Panc1 (cell line): Measurements from ENCODE around the gene FBP1. TPM values are rescaled to one million over a fixed set of nuclear protein-coding genes. Genes with fewer than 3 reads are reported as not detected.

ENCODE experiments used
- ATAC-seq: fragments of 200-7000 bp; cut with Tn5 transposase; 2 replicates; pipeline ENCODE4 v1.9.1; 2020; ENCODE audit warnings: mild to moderate bottlenecking, moderate library complexity
- BruUV-seq: library from RNA; stranded (reverse); fragments of 400-500 nt; replicated peaks from 2 replicates; lab custom pipeline; 2021; lab: Mats Ljungman, UMichigan
- CTCF ChIA-PET: fragments of 300-600 bp; sonication (Branson Sonifier 250); formaldehyde crosslinking; loops from one replicate; lab custom pipeline; 2022; ENCODE audit warnings: antibody characterized with exemption; lab: Charles Lee
- POLR2A ChIA-PET: fragments of 300-600 bp; sonication (Branson Sonifier 250); formaldehyde crosslinking; loops from one replicate; lab custom pipeline; 2022; ENCODE audit warnings: antibody characterized with exemption; lab: Charles Lee
- DNase-seq: peaks from one replicate; pipeline ENCODE4 v3.0.0-alpha.2; 2010; ENCODE audit warnings: low read depth, low spot score
- H3K27ac ChIP-seq: 2 replicates; pipeline ENCODE4 v1.5.1; 2011; ENCODE audit warnings: mild to moderate bottlenecking, low read length, inconsistent platforms
- H3K27me3 ChIP-seq: fragments of 200-500 bp; sonication (Bioruptor generic); 2 replicates; pipeline ENCODE4 v1.6.0; 2014; ENCODE audit warnings: low read length, inconsistent platforms; ENCODE audit not compliant: control insufficient read depth, insufficient read depth
- H3K36me3 ChIP-seq: fragments of 200-500 bp; sonication (Bioruptor generic); 2 replicates; pipeline ENCODE4 v1.5.1; 2014; ENCODE audit warnings: inconsistent platforms, mild to moderate bottlenecking, low read length, moderate library complexity; ENCODE audit not compliant: control insufficient read depth, insufficient read depth
- H3K4me1 ChIP-seq: 2 replicates; pipeline ENCODE4 v1.5.1; 2011; ENCODE audit warnings: inconsistent platforms, mild to moderate bottlenecking, low read length, moderate library complexity; ENCODE audit not compliant: control insufficient read depth, insufficient read depth
- H3K4me3 ChIP-seq, 2 experiments: 2 replicates each; pipeline ENCODE4 v1.5.1; 2011 to 2012; ENCODE audit warnings: low read depth in 2 of 2, low read length in 2 of 2, mild to moderate bottlenecking in 2 of 2, inconsistent platforms in 1 of 2, moderate library complexity in 1 of 2
- H3K9me3 ChIP-seq: fragments of 200-500 bp; sonication (Bioruptor generic); 2 replicates; pipeline ENCODE4 v1.5.1; 2014; ENCODE audit warnings: low read depth, mild to moderate bottlenecking, inconsistent platforms, low read length, moderate library complexity; ENCODE audit not compliant: control insufficient read depth, insufficient read depth
- POLR2AphosphoS5 ChIP-seq: IDR thresholded peaks from 2 replicates; pipeline ENCODE4 v1.6.1; 2012; ENCODE audit warnings: mild to moderate bottlenecking, low read depth, low read length, moderate library complexity
- REST ChIP-seq, 2 experiments: IDR thresholded peaks; 2 replicates each; pipeline ENCODE4 v1.6.1; 2011 to 2012; ENCODE audit warnings: low read depth in 2 of 2, control low read depth in 1 of 2, low read length in 1 of 2, mild to moderate bottlenecking in 1 of 2, moderate library complexity in 1 of 2; ENCODE audit not compliant: insufficient read depth in 1 of 2
- SIN3A ChIP-seq: IDR thresholded peaks from 2 replicates; pipeline ENCODE4 v1.6.1; 2012; ENCODE audit warnings: low read depth, mild to moderate bottlenecking, low read length, moderate library complexity, borderline replicate concordance; ENCODE audit not compliant: insufficient read depth
- TCF7L2 ChIP-seq: IDR thresholded peaks from 2 replicates; pipeline ENCODE4 v1.6.1; 2011; ENCODE audit warnings: mild to moderate bottlenecking, low read depth, low read length, inconsistent platforms
- in situ Hi-C: cut with HindIII; loops from 2 replicates; pipeline ENCODE4 v1.10.0; 2016; ENCODE audit warnings: low sequenced_read_pairs, low pct_unique_long_range_greater_than_20kb
- intact Hi-C: fragments of 100-400 bp; cut with micrococcal nuclease; formaldehyde crosslinking; loops from one replicate; pipeline ENCODE4 v1.10.0; 2022; ENCODE audit not compliant: unreplicated experiment
- total RNA-seq: library from RNA; stranded (reverse); gene quantifications from one replicate; pipeline ENCODE4 v1.2.1, GENCODE V29; 2021; ENCODE audit not compliant: unreplicated experiment
- TF ChIP-seq, protein P1 (sequence below): fragments of 450-650 bp; IDR thresholded peaks from 2 replicates; pipeline ENCODE4 v1.5.1; 2017; ENCODE audit warnings: mild to moderate bottlenecking

The FBP1 gene
- total RNA-seq, 1 experiment from 2014 or later = 0.36 TPM

DNA sequence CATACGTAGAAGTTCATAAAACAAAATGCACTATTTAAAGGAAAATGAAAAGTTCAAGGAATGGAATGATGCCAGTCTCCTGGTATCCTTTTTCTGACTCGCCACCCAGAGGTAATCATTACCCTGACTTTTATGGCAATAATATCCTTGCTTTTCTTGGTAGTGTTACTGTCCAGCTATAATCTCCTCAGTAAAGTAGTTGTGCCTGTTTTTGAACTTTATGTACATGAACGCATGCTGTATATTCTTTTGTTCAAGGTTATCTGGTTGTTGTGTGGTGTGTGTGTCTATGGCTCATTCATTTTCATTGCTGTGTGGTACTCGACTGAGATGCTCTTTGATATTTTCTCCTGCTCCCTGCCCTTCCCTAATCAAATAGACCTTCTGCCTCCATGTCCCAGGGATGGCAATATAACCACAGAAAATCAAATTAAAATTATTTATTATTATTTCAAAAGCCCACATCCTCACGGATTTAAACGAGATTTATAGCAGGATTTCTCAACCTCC lies 29.2 kb upstream of the FBP1 start:
- ChIA-PET CTCF (interaction anchor here (0.7 to 2.1 kb wide), 2 partner anchors 500 to 1456 kb away, joined by 3 to 7 read pairs; no protein-coding TSS in a partner anchor), POLR2A (interaction anchor here (0.7 kb wide), 1 partner anchor 574 kb away, joined by 3 read pairs; no protein-coding TSS in a partner anchor)
- H3K4me1 ChIP-seq = no peaks in the 10 kb centered on the region; the same call in 1 of the 2 replicates
- no peaks in the 10 kb centered on the region for H3K36me3 ChIP-seq
- no peak overlapping the region; a peak in 1 of 4 replicates for H3K4me3 ChIP-seq
- no TSS peak for BruUV-seq
- ATAC-seq = peak; percentile 17; the same call in 1 of the 2 replicates
- no peaks in the 10 kb centered on the region for H3K27me3 ChIP-seq
- in situ Hi-C loops = no loop called here
- intact Hi-C loops = loop anchor here (5.0 kb wide), 1 partner anchor 459 kb away; no protein-coding TSS in a partner anchor
- no peak for DNase-seq
- H3K9me3 ChIP-seq = no peaks in the 10 kb centered on the region
- TF ChIP-seq TCF7L2 = no peak
- no peak overlapping the region for H3K27ac ChIP-seq

- CTCF ChIA-PET = no interaction called here
- no peak for ATAC-seq
- intact Hi-C loops = loop anchor here (5.0 kb wide), 1 partner anchor 461 kb away; no protein-coding TSS in a partner anchor
- Histone ChIP-seq H3K27ac (no peak overlapping the region), H3K4me3 (no peak overlapping the region), H3K27me3 (no peaks in the 10 kb centered on the region), H3K9me3 (no peaks in the 10 kb centered on the region), H3K4me1 (no peaks in the 10 kb centered on the region; the same call in 1 of the 2 replicates), H3K36me3 (no peaks in the 10 kb centered on the region)
- no TSS peak for BruUV-seq
- POLR2A ChIA-PET = no interaction called here
- DNase-seq = no peak
- no peak for TF ChIP-seq SIN3A
- TF ChIP-seq, protein P1, sequence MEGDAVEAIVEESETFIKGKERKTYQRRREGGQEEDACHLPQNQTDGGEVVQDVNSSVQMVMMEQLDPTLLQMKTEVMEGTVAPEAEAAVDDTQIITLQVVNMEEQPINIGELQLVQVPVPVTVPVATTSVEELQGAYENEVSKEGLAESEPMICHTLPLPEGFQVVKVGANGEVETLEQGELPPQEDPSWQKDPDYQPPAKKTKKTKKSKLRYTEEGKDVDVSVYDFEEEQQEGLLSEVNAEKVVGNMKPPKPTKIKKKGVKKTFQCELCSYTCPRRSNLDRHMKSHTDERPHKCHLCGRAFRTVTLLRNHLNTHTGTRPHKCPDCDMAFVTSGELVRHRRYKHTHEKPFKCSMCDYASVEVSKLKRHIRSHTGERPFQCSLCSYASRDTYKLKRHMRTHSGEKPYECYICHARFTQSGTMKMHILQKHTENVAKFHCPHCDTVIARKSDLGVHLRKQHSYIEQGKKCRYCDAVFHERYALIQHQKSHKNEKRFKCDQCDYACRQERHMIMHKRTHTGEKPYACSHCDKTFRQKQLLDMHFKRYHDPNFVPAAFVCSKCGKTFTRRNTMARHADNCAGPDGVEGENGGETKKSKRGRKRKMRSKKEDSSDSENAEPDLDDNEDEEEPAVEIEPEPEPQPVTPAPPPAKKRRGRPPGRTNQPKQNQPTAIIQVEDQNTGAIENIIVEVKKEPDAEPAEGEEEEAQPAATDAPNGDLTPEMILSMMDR = no peak
- no peak for TF ChIP-seq TCF7L2
- no peak for TF ChIP-seq REST (IDR thresholded peaks at IDR 0.05; ENCODE audit: insufficient read depth in 1 of 2, low read depth in 2 of 2, low read length in 1 of 2)
- no peak for TF ChIP-seq POLR2AphosphoS5
- in situ Hi-C loops = no loop called here
Measured at GRCh38 chr9:94666364-94667099, 27.2 kb upstream of the FBP1 start.

DNA sequence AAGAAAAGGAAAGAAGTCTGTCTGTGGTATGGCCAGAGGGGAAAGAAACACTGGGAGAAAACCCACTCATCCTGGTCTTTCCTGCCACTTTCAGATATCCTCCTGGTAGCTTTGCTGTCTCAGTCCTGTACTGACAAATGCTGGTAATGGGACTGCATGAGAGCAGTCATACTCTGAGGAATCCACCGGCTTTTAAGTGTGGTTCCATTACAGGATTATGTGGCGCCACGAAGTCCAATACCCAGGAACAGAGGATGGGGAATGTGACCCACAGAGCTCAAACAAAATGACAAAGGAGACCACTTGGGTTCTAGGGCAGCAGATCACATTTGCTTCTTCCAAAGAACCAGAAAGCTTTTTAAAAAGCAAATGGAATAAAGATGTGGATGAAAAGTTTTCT lies 26.3 kb upstream of the FBP1 start:
- no peak overlapping the region for H3K4me3 ChIP-seq
- DNase-seq = no peak
- ATAC-seq = no peak
- no peaks in the 10 kb centered on the region for H3K36me3 ChIP-seq
- H3K27me3 ChIP-seq = no peaks in the 10 kb centered on the region
- H3K9me3 ChIP-seq = no peaks in the 10 kb centered on the region
- ChIA-PET CTCF (no interaction called here), POLR2A (no interaction called here)
- intact Hi-C loops = loop anchor here (5.0 kb wide), 1 partner anchor 462 kb away; no protein-coding TSS in a partner anchor
- BruUV-seq = no TSS peak
- in situ Hi-C loops = no loop called here
- H3K27ac ChIP-seq = no peak overlapping the region
- TF ChIP-seq POLR2AphosphoS5 (no peak), REST (IDR thresholded peaks at IDR 0.05; ENCODE audit: insufficient read depth in 1 of 2, low read depth in 2 of 2, low read length in 1 of 2) (no peak), SIN3A (no peak), TCF7L2 (no peak)
- TF ChIP-seq, protein P1 = no peak
- no peaks in the 10 kb centered on the region; the same call in 1 of the 2 replicates for H3K4me1 ChIP-seq
